ENCODE measurements around the gene DICER1. TPM values are rescaled to one million over a fixed set of nuclear protein-coding genes. Genes with fewer than 3 reads are reported as not detected.

DICER1 gene
- polyA plus RNA-seq, 2 of the 4 experiments (the other 2 are of a cell fraction): 14.1 to 46.3 TPM

- no peak for FAIRE-seq
- CTCF ChIA-PET: no interaction called here
- Histone ChIP-seq H3K4me3 (no peak overlapping the region), H3K4me2 (no peak overlapping the region), H3K9me3 (no peaks in the 10 kb centered on the region), H3K4me1 (no peaks in the 10 kb centered on the region), H3K27ac (no peak overlapping the region)
- DNase-seq (ENCODE audit: low read depth in 1 of 2, low spot score in 1 of 2): no peak
- WGBS (ENCODE audit: missing lambda C conversion rate): 51% methylated on average over 15 of the region's 15 CpGs
- POLR2A ChIA-PET: no interaction called here
- TF ChIP-seq HES2 (IDR thresholded peaks at IDR 0.05) (no peak), CHD4 (IDR thresholded peaks at IDR 0.05; ENCODE audit: borderline replicate concordance) (no peak), ELK1 (IDR thresholded peaks at IDR 0.05; ENCODE audit: low read depth, low read length) (no peak), HDAC2 (IDR thresholded peaks at IDR 0.05) (no peak), HOXA7 (CRISPR knock-in tag; IDR thresholded peaks at IDR 0.05) (no peak), SMC3 (IDR thresholded peaks at IDR 0.05) (no peak), EHMT2 (IDR thresholded peaks at IDR 0.05; ENCODE audit: low read depth) (no peak), HOXB5 (CRISPR knock-in tag; IDR thresholded peaks at IDR 0.05) (no peak), FOSB (CRISPR knock-in tag; IDR thresholded peaks at IDR 0.05) (no peak), ZFP36 (IDR thresholded peaks at IDR 0.05; ENCODE audit: borderline replicate concordance, partially characterized antibody) (no peak), PBX3 (IDR thresholded peaks at IDR 0.05) (no peak), CEBPB (IDR thresholded peaks at IDR 0.05) (no peak), JUNB (IDR thresholded peaks at IDR 0.05) (no peak), RARB (CRISPR knock-in tag; IDR thresholded peaks at IDR 0.05) (no peak), MAX (IDR thresholded peaks at IDR 0.05) (no peak), FOXS1 (CRISPR knock-in tag; IDR thresholded peaks at IDR 0.05) (no peak), MAFK (IDR thresholded peaks at IDR 0.05; ENCODE audit: partially characterized antibody) (no peak)
- no peak for ATAC-seq
Measured at GRCh38 chr14:95045836-95046430, 111.4 kb downstream of the DICER1 start.

- no peak overlapping the region for H3K4me3 ChIP-seq
- no peak overlapping the region for H3K4me2 ChIP-seq
- ChIA-PET POLR2A (no interaction called here), CTCF (no interaction called here)
- DNase-seq (ENCODE audit: low read depth in 1 of 2, low spot score in 1 of 2): no peak
- WGBS (ENCODE audit: missing lambda C conversion rate): 61% methylated on average over 13 of the region's 13 CpGs
- H3K9me3 ChIP-seq: no peaks in the 10 kb centered on the region
- no peak for FAIRE-seq
- TF ChIP-seq ZC3H11A (IDR thresholded peaks at IDR 0.05) (no peak), MAFK (IDR thresholded peaks at IDR 0.05; ENCODE audit: partially characterized antibody) (no peak), BHLHE40 (IDR thresholded peaks at IDR 0.05; ENCODE audit: low read depth, low read length) (no peak), CBX8 (IDR thresholded peaks at IDR 0.05) (no peak), GATA3 (IDR thresholded peaks at IDR 0.05; ENCODE audit: borderline replicate concordance) (no peak)
- ATAC-seq: no peak
- no peaks in the 10 kb centered on the region for H3K4me1 ChIP-seq
- no peak overlapping the region for H3K27ac ChIP-seq
Measured at GRCh38 chr14:95045106-95045701, 112.1 kb downstream of the DICER1 start.

- H3K4me1 ChIP-seq: no peaks in the 10 kb centered on the region
- POLR2A ChIA-PET: no interaction called here
- FAIRE-seq: no peak
- TF ChIP-seq HOXA7 (CRISPR knock-in tag; IDR thresholded peaks at IDR 0.05) (no peak), SMC3 (IDR thresholded peaks at IDR 0.05) (no peak), KDM5A (IDR thresholded peaks at IDR 0.05) (no peak), CBX8 (IDR thresholded peaks at IDR 0.05) (no peak), CBX2 (IDR thresholded peaks at IDR 0.05; ENCODE audit: borderline replicate concordance, low read depth) (no peak), PBX3 (IDR thresholded peaks at IDR 0.05) (no peak), JUNB (IDR thresholded peaks at IDR 0.05) (no peak), E2F6 (IDR thresholded peaks at IDR 0.05; ENCODE audit: borderline replicate concordance, low read depth) (no peak), BCL3 (IDR thresholded peaks at IDR 0.05) (no peak), MAZ (IDR thresholded peaks at IDR 0.05; ENCODE audit: borderline replicate concordance, low read depth, low read length) (no peak), NR3C1 (IDR thresholded peaks at IDR 0.05) (no peak), ESRRA (IDR thresholded peaks at IDR 0.05; ENCODE audit: borderline replicate concordance, low read length) (no peak), HEYL (CRISPR knock-in tag; IDR thresholded peaks at IDR 0.05) (no peak)
- 56% methylated on average over 15 of the region's 17 CpGs for WGBS (ENCODE audit: missing lambda C conversion rate)
- ATAC-seq: peak in 1 of 2 experiments; percentile 63; a peak in 3 of 6 replicates
- no peak overlapping the region for H3K4me2 ChIP-seq
- CTCF ChIA-PET: no interaction called here
- no peaks in the 10 kb centered on the region for H3K9me3 ChIP-seq
- H3K27ac ChIP-seq: no peak overlapping the region
- H3K4me3 ChIP-seq: no peak overlapping the region
- DNase-seq (ENCODE audit: low read depth in 1 of 2, low spot score in 1 of 2): no peak
Measured at GRCh38 chr14:95044463-95045105, 112.7 kb downstream of the DICER1 start.

All from A549 (cell line).